ENCODE measurements around the gene NODAL.
A peak's percentile ranks its signal among the peaks of the same experiment; 100 is the strongest.

NODAL gene

DNA sequence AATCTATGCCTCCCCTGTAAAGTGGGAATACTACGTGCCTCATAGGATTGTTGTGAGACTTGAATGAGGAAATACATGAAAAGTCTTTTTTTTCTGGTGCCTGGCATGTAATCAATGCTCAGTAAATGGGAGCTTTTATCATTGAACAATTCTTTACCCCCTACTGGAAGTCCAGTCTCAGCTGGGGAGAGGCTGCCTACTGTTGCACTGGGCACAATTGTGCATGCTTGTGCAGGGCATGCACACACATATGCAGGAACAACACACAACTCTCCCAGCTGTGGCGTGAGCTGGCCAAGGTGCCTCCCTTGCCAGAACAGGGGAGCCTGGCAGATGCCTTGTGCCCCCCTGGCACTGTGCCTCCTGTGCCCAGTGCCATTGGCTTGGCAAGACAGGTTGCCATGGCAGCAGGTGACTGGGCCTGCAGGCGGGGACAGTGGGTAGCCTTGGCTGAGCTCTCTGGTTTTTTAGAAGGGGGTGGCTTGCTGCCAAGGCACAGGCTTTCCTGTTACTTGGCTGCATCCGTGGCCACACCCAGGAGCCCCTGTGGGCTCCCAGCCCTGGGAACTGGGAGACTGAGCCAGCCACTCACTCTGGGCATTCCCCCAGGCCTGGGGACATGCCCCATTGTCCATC, 21.0 kb upstream of the NODAL start:
- no peak for DNase-seq (ENCODE audit: low spot score)

- DNase-seq (ENCODE audit: low spot score): peak; percentile 79
Measured at GRCh38 chr10:70461397-70462348, 20.2 kb upstream of the NODAL start.

GRCh38 chr10:70459774-70460490, 18.5 kb upstream of the NODAL start:
- no peak for DNase-seq (ENCODE audit: low spot score)

GRCh38 chr10:70459061-70459773, 17.7 kb upstream of the NODAL start:
- DNase-seq (ENCODE audit: low spot score): no peak

- DNase-seq (ENCODE audit: low spot score): peak; percentile 88
Measured at GRCh38 chr10:70458329-70459060, 17.0 kb upstream of the NODAL start.

- no peak for DNase-seq (ENCODE audit: low spot score)
Measured at GRCh38 chr10:70457759-70458305, 16.4 kb upstream of the NODAL start.

GRCh38 chr10:70456164-70456563, 14.7 kb upstream of the NODAL start:
- DNase-seq (ENCODE audit: low spot score): no peak

- DNase-seq (ENCODE audit: low spot score): no peak
Measured at GRCh38 chr10:70455213-70455630, 13.7 kb upstream of the NODAL start.

- no peak for DNase-seq (ENCODE audit: low spot score)
Measured at GRCh38 chr10:70448236-70448635, 6.8 kb upstream of the NODAL start.

GRCh38 chr10:70445718-70446657, 4.5 kb upstream of the NODAL start:
- DNase-seq (ENCODE audit: low spot score): peak; percentile 52

DNA sequence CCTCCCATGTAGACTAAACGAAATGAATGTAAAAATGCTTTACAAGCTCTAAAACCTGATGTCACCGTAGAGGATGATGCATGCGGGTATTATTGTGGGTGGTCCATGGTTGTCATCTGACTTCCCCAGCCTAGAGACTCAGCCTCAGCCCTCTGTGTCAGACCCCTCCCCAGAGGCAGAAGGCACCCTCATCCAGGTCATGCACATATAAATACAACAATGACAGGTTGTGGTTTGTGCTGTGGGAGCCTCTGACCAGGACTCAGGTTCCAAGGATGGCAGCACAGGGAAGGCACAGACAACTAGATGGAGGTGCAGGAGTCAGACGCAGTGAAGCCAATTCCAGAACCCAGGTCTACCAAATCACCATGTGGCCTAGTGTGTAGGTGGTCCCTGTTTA, 3.3 kb upstream of the NODAL start:
- DNase-seq (ENCODE audit: low spot score): no peak

- no peak for DNase-seq (ENCODE audit: low spot score)
Measured at GRCh38 chr10:70442332-70442988, 979 bp upstream of the NODAL start.

DNA sequence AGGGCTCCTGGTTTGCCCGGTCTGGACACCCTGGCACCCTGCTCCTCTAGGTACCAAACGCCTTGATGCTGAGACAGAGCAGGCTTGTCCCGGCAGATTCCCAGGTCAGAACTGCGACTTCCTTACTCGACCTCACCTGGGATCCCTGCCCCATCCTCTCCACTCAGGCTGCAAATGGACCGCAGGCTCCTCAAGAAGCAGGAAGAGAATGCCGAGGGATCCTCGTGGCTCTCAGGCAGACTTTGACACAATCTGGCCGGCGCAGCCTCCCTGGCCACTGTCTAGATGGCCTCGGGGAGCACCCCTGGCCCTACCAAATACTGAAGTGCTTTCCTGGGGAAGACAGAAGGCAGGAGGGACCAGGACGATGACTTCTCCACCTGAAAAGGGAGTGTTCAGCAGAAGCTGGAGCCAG, 421 bp upstream of the NODAL start:
- DNase-seq (ENCODE audit: low spot score): no peak

GRCh38 chr10:70440296-70441160, 953 bp downstream of the NODAL start:
- no peak for DNase-seq (ENCODE audit: low spot score)

GRCh38 chr10:70437721-70438120, 3.8 kb downstream of the NODAL start:
- DNase-seq (ENCODE audit: low spot score): no peak

DNA sequence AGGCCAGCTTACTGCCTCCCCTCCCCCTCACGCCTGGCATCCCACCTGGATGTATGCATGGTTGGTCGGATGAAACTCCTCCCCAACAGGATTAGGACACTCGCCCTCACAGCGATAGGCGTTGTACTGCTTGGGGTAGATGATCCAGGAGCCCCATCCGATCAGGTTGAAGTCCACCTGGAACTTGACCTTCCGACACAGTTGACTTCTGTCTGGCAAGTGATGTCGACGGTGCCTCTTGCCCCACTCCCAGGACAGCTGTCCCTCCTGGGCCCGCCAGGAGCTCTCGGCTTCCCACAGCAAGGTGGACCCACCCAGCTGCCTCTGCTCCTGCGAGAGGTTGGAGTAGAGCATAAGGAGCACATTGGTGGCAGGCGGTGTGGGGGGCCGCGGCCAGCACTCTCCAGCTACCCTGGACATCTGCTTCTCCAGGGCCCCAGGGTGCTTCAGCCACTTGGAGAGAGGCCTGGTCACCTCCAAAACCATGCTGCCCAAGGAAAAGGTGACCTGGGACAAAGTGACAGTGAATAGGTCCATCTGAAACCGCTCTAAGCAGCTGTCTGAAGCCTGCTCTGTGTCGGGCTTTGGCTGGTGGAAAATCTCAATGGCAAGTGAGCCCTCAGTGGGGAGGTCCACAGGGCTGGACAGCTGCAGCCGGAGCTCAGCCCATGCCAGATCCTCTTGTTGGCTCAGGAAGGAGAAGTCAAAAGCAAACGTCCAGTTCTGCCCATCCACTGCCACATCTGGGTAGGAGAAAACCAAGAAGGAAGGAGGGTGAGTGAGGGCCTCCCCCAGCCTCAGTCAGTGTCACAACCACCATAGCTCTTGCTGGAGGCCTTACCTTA, 6.0 kb downstream of the NODAL start:
- no peak for DNase-seq (ENCODE audit: low spot score)

GRCh38 chr10:70433581-70434280, 7.8 kb downstream of the NODAL start:
- peak; percentile 56 for DNase-seq (ENCODE audit: low spot score)

Data from AG08395 (cell line).